ENCODE data around the gene TCF12. TPM values are rescaled to one million over a fixed set of nuclear protein-coding genes. Genes with fewer than 3 reads are reported as not detected.

Gene TCF12
- total and polyA plus RNA-seq, 2 donors (not counting 3 experiments of a cell fraction or from before 2014, with no cell fraction given), result 72.1 to 133 TPM

DNA sequence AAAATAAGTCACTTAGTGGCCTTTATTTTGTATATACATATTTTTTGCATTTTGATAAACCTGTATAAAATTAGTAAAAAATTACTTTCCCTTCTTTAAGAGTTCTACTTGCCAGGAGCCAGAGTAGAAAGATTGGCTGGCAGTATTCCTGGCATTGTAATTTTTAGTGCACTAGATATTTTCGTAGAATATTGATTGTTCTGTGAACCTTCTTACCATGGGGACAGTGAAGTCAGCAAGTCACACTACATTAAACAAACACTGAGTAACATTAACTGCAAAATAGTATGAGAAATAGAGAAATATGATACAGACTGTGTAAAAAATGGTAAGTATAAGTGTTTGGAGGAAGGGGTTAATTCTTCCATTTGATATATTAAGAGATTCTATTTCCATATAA lies 26.0 kb downstream of the TCF12 start:
- BruUV-seq (replicated peaks), result no TSS peak
- Histone ChIP-seq H2AFZ (ENCODE audit: low read depth, low read length) (no peak overlapping the region), H3K9me1 (replicated peaks; ENCODE audit: control insufficient read depth, extremely low read depth, insufficient read depth, low read length) (no peaks in the 10 kb centered on the region), H3K9ac (replicated peaks; ENCODE audit: extremely low read depth, insufficient read depth, low read length) (no peak overlapping the region), H3K36me3 (ENCODE audit: control insufficient read depth in 2 of 2, extremely low read depth in 1 of 2, insufficient read depth in 2 of 2, low read length in 2 of 2) (peaks cover 0 to 2% of the 10 kb centered on the region in 2 experiments), H3K4me2 (ENCODE audit: insufficient read depth, low read length) (no peak overlapping the region), H3K9me3 (replicated peaks; ENCODE audit: control insufficient read depth, insufficient read depth, low read length) (no peaks in the 10 kb centered on the region), H3K79me2 (ENCODE audit: control insufficient read depth, insufficient read depth, low read length) (peaks cover 99% of the 10 kb centered on the region), H3K4me3 (replicated peaks in 1 of 3; ENCODE audit: insufficient read depth in 1 of 3, low read depth in 1 of 3, low read length in 3 of 3) (no peak overlapping the region), H3K27ac (ENCODE audit: insufficient read depth, low read depth, low read length) (no peak overlapping the region), H3K4me1 (ENCODE audit: control insufficient read depth, extremely low read depth, insufficient read depth, low read length) (no peaks in the 10 kb centered on the region), H4K20me1 (replicated peaks; ENCODE audit: control insufficient read depth, extremely low read depth, insufficient read depth, low read length) (peaks cover 21% of the 10 kb centered on the region), H3K27me3 (ENCODE audit: control insufficient read depth in 2 of 2, insufficient read depth in 2 of 2, low read length in 2 of 2) (no peaks in the 10 kb centered on the region)
- ChIA-PET CTCF (interaction anchor here (1.1 to 1.4 kb wide), 2 partner anchors 10 to 190 kb away, joined by 3 read pairs; no protein-coding TSS in a partner anchor), POLR2A (no interaction called here)
- DNase-seq (ENCODE audit: low read depth, low spot score), result no peak
- FAIRE-seq, result no peak
- TF ChIP-seq FOS (IDR thresholded peaks at IDR 0.05; ENCODE audit: borderline replicate concordance, insufficient read depth, low read length), result no peak
- TF ChIP-seq POLR2AphosphoS5 (IDR thresholded peaks at IDR 0.05; ENCODE audit: insufficient read depth, low read depth, low read length), result no peak
- TF ChIP-seq, protein P1, sequence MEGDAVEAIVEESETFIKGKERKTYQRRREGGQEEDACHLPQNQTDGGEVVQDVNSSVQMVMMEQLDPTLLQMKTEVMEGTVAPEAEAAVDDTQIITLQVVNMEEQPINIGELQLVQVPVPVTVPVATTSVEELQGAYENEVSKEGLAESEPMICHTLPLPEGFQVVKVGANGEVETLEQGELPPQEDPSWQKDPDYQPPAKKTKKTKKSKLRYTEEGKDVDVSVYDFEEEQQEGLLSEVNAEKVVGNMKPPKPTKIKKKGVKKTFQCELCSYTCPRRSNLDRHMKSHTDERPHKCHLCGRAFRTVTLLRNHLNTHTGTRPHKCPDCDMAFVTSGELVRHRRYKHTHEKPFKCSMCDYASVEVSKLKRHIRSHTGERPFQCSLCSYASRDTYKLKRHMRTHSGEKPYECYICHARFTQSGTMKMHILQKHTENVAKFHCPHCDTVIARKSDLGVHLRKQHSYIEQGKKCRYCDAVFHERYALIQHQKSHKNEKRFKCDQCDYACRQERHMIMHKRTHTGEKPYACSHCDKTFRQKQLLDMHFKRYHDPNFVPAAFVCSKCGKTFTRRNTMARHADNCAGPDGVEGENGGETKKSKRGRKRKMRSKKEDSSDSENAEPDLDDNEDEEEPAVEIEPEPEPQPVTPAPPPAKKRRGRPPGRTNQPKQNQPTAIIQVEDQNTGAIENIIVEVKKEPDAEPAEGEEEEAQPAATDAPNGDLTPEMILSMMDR (IDR thresholded peaks at IDR 0.05; ENCODE audit: extremely low read depth in 1 of 2, insufficient read depth in 1 of 2, low read depth in 1 of 2, low read length in 2 of 2), result no peak
- TF ChIP-seq EZH2 (IDR thresholded peaks at IDR 0.05; ENCODE audit: borderline replicate concordance, low read depth, low read length, severe bottlenecking), result no peak
- TF ChIP-seq JUN (IDR thresholded peaks at IDR 0.05; ENCODE audit: borderline replicate concordance, insufficient read depth, insufficient read length, low read depth), result no peak
- TF ChIP-seq, protein P2, sequence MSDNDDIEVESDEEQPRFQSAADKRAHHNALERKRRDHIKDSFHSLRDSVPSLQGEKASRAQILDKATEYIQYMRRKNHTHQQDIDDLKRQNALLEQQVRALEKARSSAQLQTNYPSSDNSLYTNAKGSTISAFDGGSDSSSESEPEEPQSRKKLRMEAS (IDR thresholded peaks at IDR 0.05; ENCODE audit: insufficient read depth, insufficient read length), result no peak
- TF ChIP-seq POLR2A (IDR thresholded peaks at IDR 0.05; ENCODE audit: low read depth, low read length), result no peak
- TF ChIP-seq MYC (IDR thresholded peaks at IDR 0.05; ENCODE audit: low read depth, low read length), result no peak
- dilution Hi-C loops (cut with MboI; ENCODE audit: extremely low pct_ligation_motif_present, low sequenced_read_pairs) (no loop called here), intact Hi-C loops (cut with micrococcal nuclease) (no loop called here)
